Right lobe of liver (tissue), 6 donors: ENCODE measurements around the gene NEURL2. TPM values are rescaled to one million over a fixed set of nuclear protein-coding genes. Genes with fewer than 3 reads are reported as not detected.
A peak's percentile ranks its signal among the peaks of the same experiment; 100 is the strongest.

Experiments used
- ATAC-seq, 4 donors: fragments of 200-7000 bp; cut with Tn5 transposase; one replicate each; pipeline ENCODE4 v1.9.1; 2020; ENCODE audit warnings: mild to moderate bottlenecking in 4 of 4, moderate library complexity in 4 of 4
- DNase-seq, 3 donors: peaks; one replicate each; pipeline ENCODE4 v3.0.0-alpha.2; 2020
- H3K27ac ChIP-seq, 3 donors: fragments of 200-600 bp; one replicate each; pipeline ENCODE4 v1.8.0; 2022
- H3K27me3 ChIP-seq, 2 donors: fragments of 200-600 bp; one replicate each; pipeline ENCODE4 v1.8.0; 2022
- H3K36me3 ChIP-seq, 4 donors: fragments of 200-600 bp; sonication (generic) in 1 of 4; one replicate each; pipeline versions ENCODE4 v1.5.1 to v1.8.0; 2017 to 2022; ENCODE audit warnings: control low read depth in 1 of 4
- H3K4me1 ChIP-seq, 4 donors: fragments of 200-600 bp; sonication (generic) in 1 of 4; one replicate each; pipeline versions ENCODE4 v1.5.1 to v1.8.0; 2017 to 2022; ENCODE audit warnings: control low read depth in 1 of 4
- H3K4me3 ChIP-seq, 3 donors: fragments of 200-600 bp; one replicate each; pipeline ENCODE4 v1.8.0; 2022
- H3K9me3 ChIP-seq, 4 donors: fragments of 200-600 bp; sonication (generic) in 1 of 4; one replicate each; pipeline versions ENCODE4 v1.5.1 to v1.8.0; 2017 to 2022; ENCODE audit warnings: control low read depth in 1 of 4
- CTCF ChIP-seq, 4 donors: fragments of 200-600 bp in 3 of 4; fragments of 450-650 bp in 1 of 4; IDR thresholded peaks; one replicate each; pipeline versions ENCODE4 v1.5.1 to v1.8.0; 2016 to 2022; ENCODE audit warnings: antibody characterized with exemption in 4 of 4, mild to moderate bottlenecking in 2 of 4
- POLR2A ChIP-seq: fragments of 450-650 bp; IDR thresholded peaks from one replicate; pipeline ENCODE4 v1.6.1; 2017; ENCODE audit warnings: antibody characterized with exemption, mild to moderate bottlenecking
- WGBS: methylation state at CpG from one replicate; pipeline ENCODE4 v1.1.6; 2018; ENCODE audit warnings: low coverage, low lambda C conversion rate; ENCODE audit not compliant: insufficient coverage; ENCODE audit errors: missing lambda C conversion rate; 5-methylcytosine and 5-hydroxymethylcytosine counted together
- intact Hi-C, 2 donors: fragments of 100-400 bp; cut with DNase I; formaldehyde crosslinking; loops; one replicate each; pipeline versions ENCODE4 v1.11.2 to v1.14.1; 2022
- total RNA-seq, 6 experiments: library from RNA; depleted of rRNA in 2 of 6; stranded (reverse); fragments of >200 nt in 2 of 6; fragmentation: NEBNext Ultra II Directional in 3 of 6; extraction: Animal tissue kit (Norgen Biotek cat#: 25700) in 3 of 6; gene quantifications; one replicate each; pipeline versions ENCODE4 v1.1.0 to v1.2.4, GENCODE V29; 2016 to 2023
- donor health status: DM: no; HTN: yes; CAD: no.
- donor health status: DM: no; HTN: no; CAD: no.
- donor health status: DM: no; HTN: no; CAD: no.
- donor health status: DM: no; HTN: yes; CAD: no.
- donor health status: DM: no; HTN: yes; CAD: no.

The NEURL2 gene
- total RNA-seq, 6 experiments from 2014 or later, result 3.6 to 8.8 (median 5.4) TPM

- no peaks in the 10 kb centered on the region for H3K4me1 ChIP-seq
- H3K36me3 ChIP-seq, result peaks cover 0 to 62% (median 15%) of the 10 kb centered on the region in 4 donors
- no peaks in the 10 kb centered on the region for H3K9me3 ChIP-seq
- H3K27ac ChIP-seq, result no peak overlapping the region
- 67% methylated on average over 3 of the region's 14 CpGs for WGBS
- ATAC-seq (peak in 1 of 4 donors; percentile 12), DNase-seq (no peak)
- intact Hi-C loops, result no loop called here
- TF ChIP-seq CTCF (IDR thresholded peaks at IDR 0.05), result no peak
- TF ChIP-seq POLR2A, result no peak
- H3K4me3 ChIP-seq, result no peak overlapping the region
- no peaks in the 10 kb centered on the region for H3K27me3 ChIP-seq
Observed at GRCh38 chr20:45843506-45843905, 47.5 kb downstream of the NEURL2 start.

GRCh38 chr20:45842169-45842812, 48.7 kb downstream of the NEURL2 start:
- WGBS, result 33% methylated on average over 1 of the region's 5 CpGs
- DNase-seq (no peak), ATAC-seq (peak in 3 of 4 donors; percentile 12 to 33 (median 24))
- H3K27me3 ChIP-seq, result no peaks in the 10 kb centered on the region
- H3K4me1 ChIP-seq, result no peaks in the 10 kb centered on the region
- no peak for TF ChIP-seq CTCF (IDR thresholded peaks at IDR 0.05)
- TF ChIP-seq POLR2A, result no peak
- intact Hi-C loops, result no loop called here
- no peak overlapping the region for H3K27ac ChIP-seq
- H3K9me3 ChIP-seq, result no peaks in the 10 kb centered on the region
- H3K36me3 ChIP-seq, result peaks cover 0 to 53% (median 14%) of the 10 kb centered on the region in 4 donors
- no peak overlapping the region for H3K4me3 ChIP-seq

GRCh38 chr20:45841407-45842129, 49.4 kb downstream of the NEURL2 start:
- DNase-seq, result no peak
- Histone ChIP-seq H3K4me3 (no peak overlapping the region), H3K36me3 (peaks cover 0 to 45% (median 12%) of the 10 kb centered on the region in 4 donors), H3K9me3 (no peaks in the 10 kb centered on the region), H3K27me3 (no peaks in the 10 kb centered on the region), H3K4me1 (no peaks in the 10 kb centered on the region), H3K27ac (no peak overlapping the region)
- no CpG with 5 or more reads among the region's 10 CpGs for WGBS
- intact Hi-C loops, result no loop called here
- peak in 1 of 4 donors; percentile 5 for ATAC-seq
- no peak for TF ChIP-seq CTCF (IDR thresholded peaks at IDR 0.05)
- no peak for TF ChIP-seq POLR2A

GRCh38 chr20:45840700-45841198, 50.3 kb downstream of the NEURL2 start:
- no CpG with 5 or more reads among the region's 25 CpGs for WGBS
- DNase-seq (no peak), ATAC-seq (peak in 1 of 4 donors; percentile 13)
- Histone ChIP-seq H3K27ac (no peak overlapping the region), H3K36me3 (peaks cover 0 to 38% (median 12%) of the 10 kb centered on the region in 4 donors), H3K4me1 (no peaks in the 10 kb centered on the region), H3K27me3 (no peaks in the 10 kb centered on the region), H3K4me3 (no peak overlapping the region), H3K9me3 (no peaks in the 10 kb centered on the region)
- TF ChIP-seq POLR2A, result no peak
- TF ChIP-seq CTCF (IDR thresholded peaks at IDR 0.05), result no peak
- intact Hi-C loops, result no loop called here

Other genes starting within 250 kb of the NEURL2 start
- gene WFDC11, start 221.0 kb downstream of the NEURL2 start, total RNA-seq, result not detected
- gene WFDC13, start 189.2 kb downstream of the NEURL2 start, total RNA-seq, result not detected
- not detected for gene WFDC10B, start 186.2 kb downstream of the NEURL2 start, total RNA-seq
- not detected for gene SPINT4, start 168.9 kb downstream of the NEURL2 start, total RNA-seq
- under 1 TPM in 2 of 6 experiments, not detected in 4; 0.49 to 0.73 TPM for gene WFDC3, start 99.3 kb downstream of the NEURL2 start, total RNA-seq
- 10 to 100 TPM in 3 of 6 experiments, 1 to 10 TPM in 3; 7.5 to 15.7 (median 11.3) TPM for gene DNTTIP1, start 99.3 kb downstream of the NEURL2 start, total RNA-seq
- gene UBE2C, start 78.6 kb downstream of the NEURL2 start, total RNA-seq, result 1 to 10 TPM in 4 of 6 experiments, under 1 TPM in 1, not detected in 1; 0.66 to 5.8 (median 3.7) TPM
- gene TNNC2, start 63.9 kb downstream of the NEURL2 start, total RNA-seq, result 1 to 10 TPM in 1 of 6 experiments, under 1 TPM in 2, not detected in 3; 0.37 to 3.5 (median 0.86) TPM
- 10 to 100 TPM in 2 of 6 experiments, 1 to 10 TPM in 4; 3.4 to 21.8 (median 6.8) TPM for gene SNX21, start 57.4 kb downstream of the NEURL2 start, total RNA-seq
- gene ACOT8, start 33.8 kb downstream of the NEURL2 start, total RNA-seq, result 10 to 100 TPM; 13.9 to 32.1 (median 19.4) TPM
- 1 to 10 TPM; 1.7 to 2.7 (median 1.9) TPM for gene ZSWIM3, start 33.6 kb downstream of the NEURL2 start, total RNA-seq
- 1 to 10 TPM; 2.4 to 3.3 (median 3.1) TPM for gene ZSWIM1, start 10.0 kb downstream of the NEURL2 start, total RNA-seq
- 1 to 10 TPM in 5 of 6 experiments, under 1 TPM in 1; 0.50 to 3.2 (median 2.0) TPM for gene SPATA25, start 3.6 kb downstream of the NEURL2 start, total RNA-seq
- 100 to 1,000 TPM in 3 of 6 experiments, 10 to 100 TPM in 3; 54.4 to 194 (median 134) TPM for gene CTSA, start 127 bp upstream of the NEURL2 start, total RNA-seq
- gene PLTP, start 20.9 kb upstream of the NEURL2 start, total RNA-seq, result 10 to 100 TPM in 5 of 6 experiments, 1 to 10 TPM in 1; 9.6 to 70.2 (median 35.6) TPM
- gene PCIF1, start 43.5 kb upstream of the NEURL2 start, total RNA-seq, result 10 to 100 TPM in 2 of 6 experiments, 1 to 10 TPM in 4; 7.8 to 12.1 (median 9.5) TPM
- 1 to 10 TPM; 6.5 to 9.3 (median 7.8) TPM for gene ZNF335, start 81.0 kb upstream of the NEURL2 start, total RNA-seq
- 1 to 10 TPM in 4 of 6 experiments, under 1 TPM in 2; 0.61 to 2.4 (median 1.3) TPM for gene MMP9, start 117.7 kb upstream of the NEURL2 start, total RNA-seq
- gene SLC12A5, start 138.0 kb upstream of the NEURL2 start, total RNA-seq, result under 1 TPM in 3 of 6 experiments, not detected in 3; 0.32 to 0.91 (median 0.64) TPM
- gene NCOA5, start 198.8 kb upstream of the NEURL2 start, total RNA-seq, result 10 to 100 TPM in 1 of 6 experiments, 1 to 10 TPM in 5; 5.1 to 10.4 (median 8.8) TPM
- 10 to 100 TPM in 2 of 6 experiments, 1 to 10 TPM in 4; 8.8 to 11.7 (median 9.4) TPM for gene CD40, start 227.1 kb upstream of the NEURL2 start, total RNA-seq